ENCODE results near the gene KNTC1.
"Not testable (repeated sequence)": the region's sequence is repeated elsewhere in the genome, so short reads cannot be mapped to it uniquely, and the experiment has no call there.

KNTC1 gene

GRCh38 chr12:122528992-122529391 is 1.9 kb downstream of the KNTC1 start:
- Histone ChIP-seq H3K9ac (ENCODE audit: low read depth, low read length) (no peak overlapping the region), H3K9me3 (ENCODE audit: insufficient read depth, low read depth, low read length) (no peaks in the 10 kb centered on the region), H3K27ac (ENCODE audit: low read depth, low read length) (no peak overlapping the region), H3K36me3 (ENCODE audit: insufficient read depth, low read length) (peaks cover 57% of the 10 kb centered on the region), H3K4me3 (ENCODE audit: low read length) (no peak overlapping the region), H3K4me1 (ENCODE audit: insufficient read depth, low read length) (peaks cover 15% of the 10 kb centered on the region), H3K27me3 (ENCODE audit: insufficient read depth, low read length) (no peaks in the 10 kb centered on the region)
- 100% methylated on average over 5 of the region's 6 CpGs for WGBS

GRCh38 chr12:122533856-122534255 is 6.8 kb downstream of the KNTC1 start:
- 100% methylated on average over 2 of the region's 2 CpGs for WGBS
- H3K9ac ChIP-seq (ENCODE audit: low read depth, low read length): no peak overlapping the region
- H3K4me3 ChIP-seq (ENCODE audit: low read length): no peak overlapping the region
- peaks cover 90% of the 10 kb centered on the region for H3K36me3 ChIP-seq (ENCODE audit: insufficient read depth, low read length)
- H3K4me1 ChIP-seq (ENCODE audit: insufficient read depth, low read length): no peaks in the 10 kb centered on the region
- no peak overlapping the region for H3K27ac ChIP-seq (ENCODE audit: low read depth, low read length)
- H3K9me3 ChIP-seq (ENCODE audit: insufficient read depth, low read depth, low read length): no peaks in the 10 kb centered on the region
- H3K27me3 ChIP-seq (ENCODE audit: insufficient read depth, low read length): no peaks in the 10 kb centered on the region

GRCh38 chr12:122537021-122537420 is 10.0 kb downstream of the KNTC1 start:
- Histone ChIP-seq H3K9ac (ENCODE audit: low read depth, low read length) (no peak overlapping the region), H3K27ac (ENCODE audit: low read depth, low read length) (no peak overlapping the region), H3K27me3 (ENCODE audit: insufficient read depth, low read length) (no peaks in the 10 kb centered on the region), H3K9me3 (ENCODE audit: insufficient read depth, low read depth, low read length) (no peaks in the 10 kb centered on the region), H3K4me3 (ENCODE audit: low read length) (no peak overlapping the region), H3K4me1 (ENCODE audit: insufficient read depth, low read length) (no peaks in the 10 kb centered on the region), H3K36me3 (ENCODE audit: insufficient read depth, low read length) (peaks cover 90% of the 10 kb centered on the region)
- WGBS: 94% methylated on average over 4 of the region's 4 CpGs

DNA sequence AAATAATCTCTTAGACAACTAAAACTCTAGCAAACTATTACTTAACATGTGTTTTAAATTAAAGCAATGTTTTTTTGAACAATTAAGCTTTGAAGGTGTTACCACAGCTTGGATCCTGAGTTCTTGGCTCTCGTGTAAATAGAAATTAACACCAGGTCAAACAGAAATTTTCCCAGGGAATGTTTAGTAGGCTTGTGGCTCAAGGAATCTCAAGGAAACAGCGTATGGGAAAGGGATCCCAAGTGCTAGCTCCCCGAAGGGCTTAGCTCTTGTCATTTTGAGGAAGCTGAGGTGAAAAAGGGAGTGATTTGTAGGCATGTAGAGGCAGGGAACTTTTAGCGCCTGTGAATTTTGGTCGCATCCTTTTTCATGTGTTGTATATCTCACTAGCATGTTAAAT is 11.4 kb downstream of the KNTC1 start:
- Histone ChIP-seq H3K9ac (ENCODE audit: low read depth, low read length) (no peak overlapping the region), H3K4me1 (ENCODE audit: insufficient read depth, low read length) (no peaks in the 10 kb centered on the region), H3K27me3 (ENCODE audit: insufficient read depth, low read length) (no peaks in the 10 kb centered on the region), H3K9me3 (ENCODE audit: insufficient read depth, low read depth, low read length) (no peaks in the 10 kb centered on the region), H3K27ac (ENCODE audit: low read depth, low read length) (no peak overlapping the region), H3K36me3 (ENCODE audit: insufficient read depth, low read length) (peaks cover 91% of the 10 kb centered on the region), H3K4me3 (ENCODE audit: low read length) (no peak overlapping the region)
- WGBS: 95% methylated on average over 5 of the region's 5 CpGs

GRCh38 chr12:122544537-122544936 is 17.5 kb downstream of the KNTC1 start:
- H3K9me3 ChIP-seq (ENCODE audit: insufficient read depth, low read depth, low read length): no peaks in the 10 kb centered on the region
- no peaks in the 10 kb centered on the region for H3K27me3 ChIP-seq (ENCODE audit: insufficient read depth, low read length)
- H3K27ac ChIP-seq (ENCODE audit: low read depth, low read length): no peak overlapping the region
- no peak overlapping the region for H3K4me3 ChIP-seq (ENCODE audit: low read length)
- H3K36me3 ChIP-seq (ENCODE audit: insufficient read depth, low read length): peaks cover 93% of the 10 kb centered on the region
- no peaks in the 10 kb centered on the region for H3K4me1 ChIP-seq (ENCODE audit: insufficient read depth, low read length)
- no peak overlapping the region for H3K9ac ChIP-seq (ENCODE audit: low read depth, low read length)
- WGBS: 91% methylated on average over 2 of the region's 2 CpGs

GRCh38 chr12:122545855-122546254 is 18.8 kb downstream of the KNTC1 start:
- Histone ChIP-seq H3K4me3 (ENCODE audit: low read length) (no peak overlapping the region), H3K9me3 (ENCODE audit: insufficient read depth, low read depth, low read length) (no peaks in the 10 kb centered on the region), H3K4me1 (ENCODE audit: insufficient read depth, low read length) (no peaks in the 10 kb centered on the region), H3K36me3 (ENCODE audit: insufficient read depth, low read length) (peaks cover 93% of the 10 kb centered on the region), H3K9ac (ENCODE audit: low read depth, low read length) (no peak overlapping the region), H3K27me3 (ENCODE audit: insufficient read depth, low read length) (no peaks in the 10 kb centered on the region), H3K27ac (ENCODE audit: low read depth, low read length) (no peak overlapping the region)
- WGBS: 95% methylated on average over 2 of the region's 2 CpGs

DNA sequence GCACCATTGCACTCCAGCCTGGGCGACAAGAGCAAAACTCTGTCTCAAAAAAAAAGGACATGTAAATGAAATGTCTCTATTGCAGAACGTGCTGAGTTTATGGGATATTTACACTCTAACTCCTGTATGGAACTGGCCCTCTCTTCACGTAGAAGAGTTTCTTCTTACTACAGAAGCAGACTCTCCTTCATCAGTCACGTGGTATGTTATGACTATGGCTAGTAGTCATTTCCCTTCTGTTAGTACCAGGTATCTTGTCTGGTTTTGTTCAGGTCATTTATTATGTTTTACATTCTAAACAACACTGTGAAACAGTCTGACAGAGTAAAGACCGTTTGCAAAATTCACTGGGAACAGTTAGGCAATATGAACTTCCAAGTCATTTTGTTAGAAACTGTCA is 20.3 kb downstream of the KNTC1 start:
- H3K9me3 ChIP-seq (ENCODE audit: insufficient read depth, low read depth, low read length): no peaks in the 10 kb centered on the region
- H3K36me3 ChIP-seq (ENCODE audit: insufficient read depth, low read length): peaks cover 97% of the 10 kb centered on the region
- H3K27ac ChIP-seq (ENCODE audit: low read depth, low read length): no peak overlapping the region
- no peak overlapping the region for H3K4me3 ChIP-seq (ENCODE audit: low read length)
- no peak overlapping the region for H3K9ac ChIP-seq (ENCODE audit: low read depth, low read length)
- no peaks in the 10 kb centered on the region for H3K4me1 ChIP-seq (ENCODE audit: insufficient read depth, low read length)
- no peaks in the 10 kb centered on the region for H3K27me3 ChIP-seq (ENCODE audit: insufficient read depth, low read length)
- 96% methylated on average over 5 of the region's 5 CpGs for WGBS

GRCh38 chr12:122558745-122559641 is 31.9 kb downstream of the KNTC1 start:
- Histone ChIP-seq H3K4me1 (ENCODE audit: insufficient read depth, low read length) (no peaks in the 10 kb centered on the region), H3K27me3 (ENCODE audit: insufficient read depth, low read length) (no peaks in the 10 kb centered on the region), H3K9ac (ENCODE audit: low read depth, low read length) (no peak overlapping the region), H3K4me3 (ENCODE audit: low read length) (no peak overlapping the region), H3K9me3 (ENCODE audit: insufficient read depth, low read depth, low read length) (no peaks in the 10 kb centered on the region), H3K27ac (ENCODE audit: low read depth, low read length) (no peak overlapping the region), H3K36me3 (ENCODE audit: insufficient read depth, low read length) (peaks cover 95% of the 10 kb centered on the region)
- 95% methylated on average over 15 of the region's 16 CpGs for WGBS

GRCh38 chr12:122560138-122560537 is 33.1 kb downstream of the KNTC1 start:
- no peaks in the 10 kb centered on the region for H3K27me3 ChIP-seq (ENCODE audit: insufficient read depth, low read length)
- no peak overlapping the region for H3K27ac ChIP-seq (ENCODE audit: low read depth, low read length)
- no peak overlapping the region for H3K4me3 ChIP-seq (ENCODE audit: low read length)
- peaks cover 96% of the 10 kb centered on the region for H3K36me3 ChIP-seq (ENCODE audit: insufficient read depth, low read length)
- H3K4me1 ChIP-seq (ENCODE audit: insufficient read depth, low read length): no peaks in the 10 kb centered on the region
- no peaks in the 10 kb centered on the region for H3K9me3 ChIP-seq (ENCODE audit: insufficient read depth, low read depth, low read length)
- no peak overlapping the region for H3K9ac ChIP-seq (ENCODE audit: low read depth, low read length)
- 89% methylated on average over 3 of the region's 3 CpGs for WGBS

DNA sequence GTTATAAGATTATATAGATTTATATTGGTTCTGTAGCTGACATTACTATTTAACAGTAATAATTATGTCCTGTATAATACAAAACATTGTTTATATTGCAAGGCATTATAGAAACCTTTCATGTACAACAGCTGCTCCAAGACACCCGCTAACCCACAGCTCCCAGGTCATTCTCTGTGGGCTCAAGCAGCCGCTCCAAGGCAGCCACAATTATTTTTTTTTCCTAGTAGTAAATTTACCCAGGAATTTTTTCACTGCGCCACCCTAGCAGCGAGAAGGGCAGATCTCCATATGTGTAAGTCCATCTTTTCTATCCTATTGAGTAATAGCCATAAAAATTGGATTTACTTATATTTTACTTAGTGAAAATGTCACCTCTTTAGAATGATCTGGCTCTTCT is 36.3 kb downstream of the KNTC1 start:
- no peaks in the 10 kb centered on the region for H3K9me3 ChIP-seq (ENCODE audit: insufficient read depth, low read depth, low read length)
- peaks cover 93% of the 10 kb centered on the region for H3K36me3 ChIP-seq (ENCODE audit: insufficient read depth, low read length)
- 93% methylated on average over 4 of the region's 4 CpGs for WGBS

DNA sequence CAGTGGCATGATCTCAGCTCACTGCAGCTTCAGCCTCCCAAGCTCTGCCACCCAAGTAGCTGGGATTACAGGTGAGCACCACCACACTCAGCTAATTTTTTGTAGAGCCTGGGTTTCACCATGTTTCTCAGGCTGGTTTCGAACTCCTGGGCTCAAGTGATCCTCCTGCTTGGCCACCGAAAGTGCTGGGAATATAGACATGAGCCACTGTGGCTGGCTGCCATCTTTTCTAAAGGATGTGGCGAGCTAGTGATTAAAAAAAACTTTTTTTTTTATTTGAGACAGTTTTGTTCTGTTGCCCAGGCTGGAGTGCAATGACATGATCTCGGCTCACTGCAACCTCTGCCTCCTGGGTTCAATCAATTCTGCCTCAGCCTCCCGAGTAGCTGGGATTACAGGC is 39.8 kb downstream of the KNTC1 start:
- not testable (repeated sequence) for H3K27me3 ChIP-seq (ENCODE audit: insufficient read depth, low read length); H3K27ac ChIP-seq (ENCODE audit: low read depth, low read length); H3K9me3 ChIP-seq (ENCODE audit: insufficient read depth, low read depth, low read length); H3K4me3 ChIP-seq (ENCODE audit: low read length); H3K4me1 ChIP-seq (ENCODE audit: insufficient read depth, low read length); H3K9ac ChIP-seq (ENCODE audit: low read depth, low read length)
- H3K36me3 ChIP-seq (ENCODE audit: insufficient read depth, low read length): peaks cover 94% of the 10 kb centered on the region
- 97% methylated on average over 5 of the region's 5 CpGs for WGBS

More for the DNA sequence above, 36.3 kb downstream of the KNTC1 start:
- H3K4me3 ChIP-seq (ENCODE audit: low read length): no peak overlapping the region
- H3K27me3 ChIP-seq (ENCODE audit: insufficient read depth, low read length): no peaks in the 10 kb centered on the region
- H3K9ac ChIP-seq (ENCODE audit: low read depth, low read length): no peak overlapping the region
- H3K27ac ChIP-seq (ENCODE audit: low read depth, low read length): no peak overlapping the region
- H3K4me1 ChIP-seq (ENCODE audit: insufficient read depth, low read length): no peaks in the 10 kb centered on the region
